NB4 (cell line): ENCODE data around the gene SCEL.

ENCODE experiments used
- CTCF ChIP-seq: IDR thresholded peaks from one replicate; pipeline ENCODE4 v1.5.1; 2012; ENCODE audit warnings: low read depth, low read length
- MYC ChIP-seq: IDR thresholded peaks from 2 replicates; pipeline ENCODE4 v1.6.1; 2011; ENCODE audit warnings: low read depth, low read length
- POLR2A ChIP-seq: IDR thresholded peaks from 2 replicates; pipeline ENCODE4 v1.6.1; 2011; ENCODE audit warnings: mild to moderate bottlenecking; ENCODE audit not compliant: insufficient read length; ENCODE audit errors: extremely low read depth

- TF ChIP-seq CTCF (no peak), MYC (no peak), POLR2A (no peak)
Measured at GRCh38 chr13:77521194-77521593, 14.3 kb upstream of the SCEL start.
